Mammary epithelial cell (primary cell): Measurements from ENCODE around the gene FAM162A.

Experiments used
- EZH2 ChIP-seq: IDR thresholded peaks from 2 replicates; pipeline ENCODE4 v1.6.1; 2012; ENCODE audit warnings: low read length, inconsistent platforms, borderline replicate concordance
- TF ChIP-seq, protein P1 (sequence below), 2 donors: IDR thresholded peaks in 1 of 2; conservative IDR thresholded peaks in 1 of 2; 2 replicates each; pipeline ENCODE4 v1.5.1; 2011 to 2012; ENCODE audit warnings: inconsistent platforms in 2 of 2, low read length in 2 of 2, mild to moderate bottlenecking in 2 of 2, control low read depth in 1 of 2, low read depth in 1 of 2; ENCODE audit not compliant: insufficient read depth in 1 of 2; ENCODE audit errors: extremely low read depth in 1 of 2

DNA sequence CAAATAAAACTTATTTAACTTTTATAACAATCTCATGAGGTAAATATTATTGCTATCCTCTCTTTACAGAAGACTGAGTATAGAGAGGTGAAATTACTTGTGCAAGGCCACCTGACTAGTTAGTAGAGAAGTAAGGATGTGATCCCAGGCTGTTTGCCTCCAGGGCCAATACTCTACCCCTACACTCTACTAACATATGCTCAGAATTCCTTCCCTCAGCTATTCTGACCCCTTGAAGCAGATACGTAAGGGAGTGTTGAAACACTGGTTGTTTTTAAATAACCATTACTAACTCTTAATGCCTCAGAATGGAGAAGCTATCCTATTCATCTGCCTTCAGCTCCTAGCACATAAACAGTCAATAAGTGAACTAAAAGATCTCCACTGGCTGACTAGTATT lies 34.8 kb upstream of the FAM162A start:
- TF ChIP-seq, protein P1, sequence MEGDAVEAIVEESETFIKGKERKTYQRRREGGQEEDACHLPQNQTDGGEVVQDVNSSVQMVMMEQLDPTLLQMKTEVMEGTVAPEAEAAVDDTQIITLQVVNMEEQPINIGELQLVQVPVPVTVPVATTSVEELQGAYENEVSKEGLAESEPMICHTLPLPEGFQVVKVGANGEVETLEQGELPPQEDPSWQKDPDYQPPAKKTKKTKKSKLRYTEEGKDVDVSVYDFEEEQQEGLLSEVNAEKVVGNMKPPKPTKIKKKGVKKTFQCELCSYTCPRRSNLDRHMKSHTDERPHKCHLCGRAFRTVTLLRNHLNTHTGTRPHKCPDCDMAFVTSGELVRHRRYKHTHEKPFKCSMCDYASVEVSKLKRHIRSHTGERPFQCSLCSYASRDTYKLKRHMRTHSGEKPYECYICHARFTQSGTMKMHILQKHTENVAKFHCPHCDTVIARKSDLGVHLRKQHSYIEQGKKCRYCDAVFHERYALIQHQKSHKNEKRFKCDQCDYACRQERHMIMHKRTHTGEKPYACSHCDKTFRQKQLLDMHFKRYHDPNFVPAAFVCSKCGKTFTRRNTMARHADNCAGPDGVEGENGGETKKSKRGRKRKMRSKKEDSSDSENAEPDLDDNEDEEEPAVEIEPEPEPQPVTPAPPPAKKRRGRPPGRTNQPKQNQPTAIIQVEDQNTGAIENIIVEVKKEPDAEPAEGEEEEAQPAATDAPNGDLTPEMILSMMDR (conservative IDR thresholded peaks at IDR 0.05 in 1 of 2, IDR thresholded peaks at IDR 0.05 in 1 of 2; ENCODE audit: extremely low read depth in 1 of 2, insufficient read depth in 1 of 2, low read depth in 1 of 2, low read length in 2 of 2) = no peak
- no peak for TF ChIP-seq EZH2
